GM13977 (cell line): ENCODE results near the gene ARAP3.
A peak's percentile ranks its signal among the peaks of the same experiment; 100 is the strongest.

Experiments
- DNase-seq: peaks from one replicate; pipeline ENCODE4 v3.0.0; 2012; ENCODE audit warnings: low spot score
- CTCF ChIP-seq: IDR thresholded peaks from 2 replicates; pipeline ENCODE4 v1.5.1; 2012; ENCODE audit warnings: mild to moderate bottlenecking, control low read depth; ENCODE audit not compliant: insufficient read depth; ENCODE audit errors: extremely low read depth, missing control alignments
- in situ Hi-C: fragments of 300-500 bp; cut with MboI; formaldehyde crosslinking; loops from one replicate; pipeline ENCODE4 v1.12.0; 2022; ENCODE audit warnings: low sequenced_read_pairs, low pct_unique_long_range_greater_than_20kb, mixed read lengths, inconsistent platforms; ENCODE audit not compliant: unreplicated experiment

Gene ARAP3

GRCh38 chr5:141639357-141640050 lies 42.5 kb downstream of the ARAP3 start:
- TF ChIP-seq CTCF, result no peak
- in situ Hi-C loops, result no loop called here
- no peak for DNase-seq

- DNase-seq, result no peak
- no peak for TF ChIP-seq CTCF
- in situ Hi-C loops, result no loop called here
These were observed 43.3 kb downstream of the ARAP3 start for GRCh38 chr5:141638771-141639170.

- peak; percentile 75 for DNase-seq
- in situ Hi-C loops, result no loop called here
- TF ChIP-seq CTCF, result peak; percentile 66
These were observed 44.1 kb downstream of the ARAP3 start for GRCh38 chr5:141637767-141638419.

- in situ Hi-C loops, result no loop called here
- DNase-seq, result peak; percentile 59
- no peak for TF ChIP-seq CTCF
These were observed 44.8 kb downstream of the ARAP3 start for GRCh38 chr5:141637123-141637766.

DNA sequence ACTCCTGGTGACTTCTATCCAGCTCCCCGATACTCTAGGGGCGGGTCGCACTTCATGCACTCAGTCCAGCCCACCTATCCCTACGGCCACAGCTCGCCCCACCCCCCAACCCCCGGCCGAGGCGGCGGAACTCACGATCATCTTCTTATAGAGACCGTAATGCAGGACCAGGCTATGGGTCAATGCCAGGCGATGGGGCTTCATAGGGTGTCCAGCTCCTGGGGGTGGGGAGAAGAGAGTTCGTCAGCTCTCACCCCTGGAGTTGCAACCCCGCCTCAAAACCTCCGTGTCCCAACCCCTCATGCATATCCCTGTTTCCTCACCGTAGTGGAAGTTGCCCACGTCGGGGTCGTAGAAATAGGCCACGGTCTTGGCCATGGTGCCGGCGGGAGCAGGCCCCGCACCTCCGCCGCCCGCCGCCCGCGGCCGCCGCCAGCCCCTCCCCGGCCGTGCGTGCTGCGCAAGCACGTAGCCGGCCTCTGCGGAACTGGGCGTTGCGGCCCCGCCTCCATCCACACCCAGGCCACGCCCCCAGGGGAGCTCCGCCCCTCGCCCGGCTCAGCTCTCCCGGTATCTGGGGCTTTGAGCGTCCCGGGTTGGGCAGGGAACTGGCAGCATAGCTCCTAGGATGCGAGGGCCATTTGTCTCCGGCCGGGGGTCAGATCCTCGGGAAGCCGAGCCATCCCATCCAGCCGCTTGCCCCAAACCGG lies 45.5 kb downstream of the ARAP3 start, which contains the start of the genes HDAC3 and RELL2:
Gene HDAC3, minus strand, starts transcription at position 437 of the 710 bp plus-strand sequence. Its CDS starts 59 bp downstream, at position 378.
Gene RELL2, plus strand, starts transcription at position 585 of the 710 bp plus-strand sequence. CDS start 1,229 bp downstream, outside the sequence.
- no peak for TF ChIP-seq CTCF
- in situ Hi-C loops, result no loop called here
- DNase-seq, result peak; percentile 98

DNA sequence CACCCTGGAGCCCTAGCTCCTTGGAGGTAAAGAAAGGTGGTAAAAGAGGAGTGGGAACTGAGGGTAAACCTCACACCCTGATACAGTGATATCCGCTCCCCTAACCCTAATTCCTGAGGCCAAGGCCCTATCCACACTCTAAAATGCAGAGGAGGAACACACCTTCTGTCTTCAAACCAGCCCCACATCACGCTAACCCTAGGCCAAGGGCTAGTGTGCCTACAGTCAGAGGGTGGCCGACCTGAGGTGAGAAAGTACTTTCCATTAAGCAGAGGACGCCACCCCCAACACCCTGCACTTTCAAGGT lies 46.0 kb downstream of the ARAP3 start:
- TF ChIP-seq CTCF, result no peak
- in situ Hi-C loops, result no loop called here
- no peak for DNase-seq
